Measurements from ENCODE around the gene PYROXD2. TPM values are rescaled to one million over a fixed set of nuclear protein-coding genes. Genes with fewer than 3 reads are reported as not detected.

The PYROXD2 gene
- total and polyA plus RNA-seq, 2 of the 8 experiments (the other 6 are each of a cell fraction or from before 2014, with no cell fraction given): 3.2 to 5.4 TPM

DNA sequence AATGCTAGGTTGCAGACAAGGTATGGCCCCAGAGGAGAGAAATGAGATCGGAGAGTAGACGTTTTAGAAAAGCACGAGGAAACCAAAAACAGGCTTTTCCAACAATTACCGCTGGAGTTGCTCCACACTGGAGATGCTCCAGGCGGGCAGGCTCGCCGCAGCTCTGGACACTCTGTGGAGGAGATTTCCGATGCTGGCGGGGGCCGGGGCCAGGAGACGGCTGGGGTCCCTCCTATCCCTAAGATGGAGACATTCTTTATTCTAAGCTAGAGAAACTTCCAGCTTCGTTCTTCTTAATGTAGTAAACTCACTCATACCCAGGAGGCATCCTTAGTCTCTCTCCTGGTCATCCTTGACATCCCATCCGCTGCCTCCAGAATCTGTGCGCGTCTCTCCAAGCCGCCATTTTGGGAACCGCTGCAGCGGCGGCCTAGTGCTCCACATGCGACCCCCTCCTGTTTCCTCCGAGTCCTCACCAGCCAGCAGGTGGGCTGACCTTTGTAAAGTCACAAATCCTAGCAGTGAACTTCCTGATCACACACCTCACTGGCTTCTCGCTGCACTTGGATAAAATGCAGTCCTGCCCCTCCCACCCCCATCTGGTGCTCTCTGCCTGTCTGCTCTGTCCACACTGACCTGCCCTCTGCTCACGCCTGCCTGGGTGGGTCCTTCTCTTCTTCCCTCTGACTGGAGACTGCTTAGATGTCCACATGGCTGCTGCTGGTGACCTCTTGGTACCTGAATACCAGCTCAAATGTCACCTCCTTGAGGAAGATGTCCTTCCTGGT, 11.9 kb downstream of the PYROXD2 start (continued):
- TF ChIP-seq EP300 (IDR thresholded peaks at IDR 0.05; ENCODE audit: borderline replicate concordance in 1 of 2, low read depth in 2 of 2, low read length in 2 of 2): no peak
- no peak for TF ChIP-seq KDM5A (IDR thresholded peaks at IDR 0.05; ENCODE audit: low read length)
- TF ChIP-seq, protein P1, sequence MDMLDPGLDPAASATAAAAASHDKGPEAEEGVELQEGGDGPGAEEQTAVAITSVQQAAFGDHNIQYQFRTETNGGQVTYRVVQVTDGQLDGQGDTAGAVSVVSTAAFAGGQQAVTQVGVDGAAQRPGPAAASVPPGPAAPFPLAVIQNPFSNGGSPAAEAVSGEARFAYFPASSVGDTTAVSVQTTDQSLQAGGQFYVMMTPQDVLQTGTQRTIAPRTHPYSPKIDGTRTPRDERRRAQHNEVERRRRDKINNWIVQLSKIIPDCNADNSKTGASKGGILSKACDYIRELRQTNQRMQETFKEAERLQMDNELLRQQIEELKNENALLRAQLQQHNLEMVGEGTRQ (IDR thresholded peaks at IDR 0.05; ENCODE audit: low read length): no peak
- TF ChIP-seq POLR2AphosphoS5 (IDR thresholded peaks at IDR 0.05; ENCODE audit: low read depth, low read length): no peak
- TF ChIP-seq ZNF274 (IDR thresholded peaks at IDR 0.05; ENCODE audit: borderline replicate concordance, extremely low read depth, low read length): no peak

Measured in H1 (cell line).